Keratinocyte (primary cell): ENCODE results near the gene PLPP1. TPM values are rescaled to one million over a fixed set of nuclear protein-coding genes. Genes with fewer than 3 reads are reported as not detected.

ENCODE experiments used
- DNase-seq: peaks from one replicate; pipeline ENCODE4 v3.0.0-alpha.2; 2011; ENCODE audit warnings: low read depth, missing footprints, low spot score
- FAIRE-seq: peaks from 2 replicates; lab custom pipeline; 2011; peaks lifted over from hg19 to GRCh38; lab: Jason Lieb, UNC
- H2AFZ ChIP-seq: 2 replicates; pipeline ENCODE4 v1.6.0; 2012; ENCODE audit warnings: low read length, control low read depth, inconsistent platforms; ENCODE audit not compliant: control insufficient read depth
- H3K27ac ChIP-seq: 2 replicates; pipeline ENCODE4 v1.5.1; 2011; ENCODE audit warnings: low read length; ENCODE audit not compliant: control insufficient read depth, insufficient read depth
- H3K27me3 ChIP-seq: 3 replicates; pipeline ENCODE4 v1.6.0; 2011; ENCODE audit warnings: low read length; ENCODE audit not compliant: control insufficient read depth, insufficient read depth; ENCODE audit errors: extremely low read depth
- H3K36me3 ChIP-seq, 2 experiments: 2 replicates in 1 of 2; 3 replicates in 1 of 2; pipeline ENCODE4 v1.5.1; 2011; ENCODE audit warnings: low read length in 2 of 2, mild to moderate bottlenecking in 1 of 2; ENCODE audit not compliant: control insufficient read depth in 2 of 2, insufficient read depth in 2 of 2; ENCODE audit errors: extremely low read depth in 1 of 2
- H3K4me1 ChIP-seq: 3 replicates; pipeline ENCODE4 v1.5.1; 2011; ENCODE audit warnings: low read length; ENCODE audit not compliant: control insufficient read depth, insufficient read depth; ENCODE audit errors: extremely low read depth
- H3K4me2 ChIP-seq: 3 replicates; pipeline ENCODE4 v1.6.0; 2011; ENCODE audit warnings: low read depth, low read length; ENCODE audit not compliant: control insufficient read depth, insufficient read depth; ENCODE audit errors: extremely low read depth
- H3K4me3 ChIP-seq, 3 experiments: fragments of 200-600 bp in 1 of 3; sonication (generic) in 1 of 3; 2 replicates in 2 of 3; 3 replicates in 1 of 3; pipeline ENCODE4 v1.5.1; 2011 to 2016; ENCODE audit warnings: low read length in 3 of 3, mild to moderate bottlenecking in 3 of 3, control low read depth in 2 of 3, inconsistent platforms in 1 of 3, low read depth in 1 of 3, mixed read lengths in 1 of 3, mixed run types in 1 of 3, moderate library complexity in 1 of 3; ENCODE audit not compliant: control insufficient read depth in 2 of 3, insufficient read depth in 2 of 3; ENCODE audit errors: extremely low read depth in 1 of 3
- H3K79me2 ChIP-seq: 2 replicates; pipeline ENCODE4 v1.6.0; 2012; ENCODE audit warnings: low read length; ENCODE audit not compliant: control insufficient read depth, insufficient read depth
- H3K9ac ChIP-seq: 3 replicates; pipeline ENCODE4 v1.6.0; 2011; ENCODE audit warnings: low read length; ENCODE audit not compliant: control insufficient read depth, insufficient read depth; ENCODE audit errors: extremely low read depth
- H3K9me1 ChIP-seq: 3 replicates; pipeline ENCODE4 v1.6.0; 2011; ENCODE audit warnings: low read length; ENCODE audit not compliant: control insufficient read depth, insufficient read depth; ENCODE audit errors: extremely low read depth
- H3K9me3 ChIP-seq: 2 replicates; pipeline ENCODE4 v1.5.1; 2012; ENCODE audit warnings: low read depth, low read length; ENCODE audit not compliant: control insufficient read depth
- H4K20me1 ChIP-seq: 3 replicates; pipeline ENCODE4 v1.6.0; 2011; ENCODE audit warnings: low read length; ENCODE audit not compliant: control insufficient read depth, insufficient read depth; ENCODE audit errors: extremely low read depth
- CTCF ChIP-seq, 3 experiments: IDR thresholded peaks in 1 of 3; conservative IDR thresholded peaks in 1 of 3; optimal IDR thresholded peaks in 1 of 3; 2 replicates in 2 of 3; 3 replicates in 1 of 3; pipeline versions ENCODE3 to v1.5.1; 2011; ENCODE audit warnings: low read length in 3 of 3, mild to moderate bottlenecking in 3 of 3, moderate library complexity in 2 of 3, control low read depth in 1 of 3, inconsistent platforms in 1 of 3; ENCODE audit not compliant: insufficient read depth in 2 of 3; ENCODE audit errors: extremely low read depth in 1 of 3
- EZH2 ChIP-seq: IDR thresholded peaks from one replicate; pipeline ENCODE4 v1.6.1; 2012; ENCODE audit warnings: inconsistent platforms, mild to moderate bottlenecking, low read length, moderate library complexity
- dilution Hi-C: fragments of 300-500 bp; cut with MboI; formaldehyde crosslinking; loops from one replicate; pipeline ENCODE4 v1.7.0; 2020; ENCODE audit warnings: low sequenced_read_pairs; ENCODE audit not compliant: extremely low pct_ligation_motif_present
- polyA plus RNA-seq, 5 experiments: library from polyadenylated mRNA; depleted of rRNA in 3 of 5; stranded (reverse) in 3 of 5; stranded (forward) in 1 of 5; unstranded in 1 of 5; fragments of >200 nt; gene quantifications; 1 replicate in 1 of 5; 2 replicates in 3 of 5; 3 replicates in 1 of 5; pipeline versions ENCODE4 v1.2.1 to v1.2.3, GENCODE V29; 2011 to 2012; ENCODE audit warnings: missing spikeins in 2 of 5, low read depth in 1 of 5, low replicate concordance in 1 of 5

Gene PLPP1
- polyA plus RNA-seq, 1 donor (not counting 4 experiments of a cell fraction or from before 2014, with no cell fraction given), result 13.2 TPM

- Histone ChIP-seq H3K79me2 (no peaks in the 10 kb centered on the region), H3K4me3 (no peak overlapping the region), H3K9me3 (no peaks in the 10 kb centered on the region), H3K27ac (no peak overlapping the region), H3K9me1 (no peaks in the 10 kb centered on the region), H3K9ac (no peak overlapping the region), H3K4me2 (no peak overlapping the region), H3K27me3 (no peaks in the 10 kb centered on the region), H3K36me3 (no peaks in the 10 kb centered on the region), H2AFZ (no peak overlapping the region), H3K4me1 (no peaks in the 10 kb centered on the region), H4K20me1 (no peaks in the 10 kb centered on the region)
- no peak for FAIRE-seq
- dilution Hi-C loops, result no loop called here
- TF ChIP-seq EZH2 (no peak), CTCF (optimal IDR thresholded peaks at IDR 0.05 in 1 of 3, IDR thresholded peaks at IDR 0.05 in 1 of 3, conservative IDR thresholded peaks at IDR 0.05 in 1 of 3; ENCODE audit: extremely low read depth in 1 of 3, insufficient read depth in 2 of 3, low read length in 3 of 3) (no peak)
- DNase-seq, result no peak
These were observed 82.8 kb downstream of the PLPP1 start for GRCh38 chr5:55451976-55452375.

DNA sequence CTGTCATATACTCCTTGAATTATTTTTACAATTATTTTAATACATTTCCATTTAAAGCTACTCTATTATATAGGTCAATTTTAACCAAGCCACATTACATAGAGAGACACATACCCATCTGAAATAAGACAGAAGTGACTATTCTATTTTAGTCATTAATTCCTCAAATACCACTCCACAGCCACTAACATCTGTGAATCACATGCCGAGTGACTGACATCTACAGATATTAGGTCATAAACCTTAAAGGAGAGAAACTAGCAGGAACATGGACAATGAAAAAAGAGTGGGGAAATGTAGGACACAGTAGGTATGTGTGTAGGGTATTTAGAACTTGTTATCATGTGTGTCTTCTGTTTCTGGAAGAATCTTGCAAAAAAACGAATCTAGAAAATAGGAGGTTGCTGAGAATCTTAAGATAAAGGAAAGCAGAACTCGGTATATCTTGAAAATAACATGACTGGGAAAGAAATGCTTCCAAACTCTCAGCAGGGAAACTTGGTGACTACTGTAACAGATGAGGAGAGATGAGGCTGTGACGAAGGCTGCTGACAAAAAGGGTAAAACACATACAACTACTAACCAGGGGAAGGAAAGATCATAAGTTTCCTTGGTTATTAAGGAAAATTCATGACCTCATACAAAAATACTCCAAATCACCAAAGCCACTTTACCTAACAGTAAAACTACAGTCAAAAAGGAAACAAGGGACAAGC is 84.6 kb downstream of the PLPP1 start:
- FAIRE-seq (no peak), DNase-seq (no peak)
- TF ChIP-seq CTCF (optimal IDR thresholded peaks at IDR 0.05 in 1 of 3, IDR thresholded peaks at IDR 0.05 in 1 of 3, conservative IDR thresholded peaks at IDR 0.05 in 1 of 3; ENCODE audit: extremely low read depth in 1 of 3, insufficient read depth in 2 of 3, low read length in 3 of 3) (no peak), EZH2 (no peak)
- H3K9me1 ChIP-seq, result no peaks in the 10 kb centered on the region
- H2AFZ ChIP-seq, result no peak overlapping the region
- no peaks in the 10 kb centered on the region for H3K27me3 ChIP-seq
- H3K9ac ChIP-seq, result no peak overlapping the region
- dilution Hi-C loops, result no loop called here
- H4K20me1 ChIP-seq, result no peaks in the 10 kb centered on the region
- H3K79me2 ChIP-seq, result no peaks in the 10 kb centered on the region
- no peaks in the 10 kb centered on the region for H3K36me3 ChIP-seq
- no peaks in the 10 kb centered on the region for H3K4me1 ChIP-seq
- H3K4me3 ChIP-seq, result no peak overlapping the region
- H3K4me2 ChIP-seq, result no peak overlapping the region
- H3K27ac ChIP-seq, result no peak overlapping the region
- no peaks in the 10 kb centered on the region for H3K9me3 ChIP-seq
